ENCODE measurements around the gene HYI.
"Not testable (repeated sequence)": the region's sequence is repeated elsewhere in the genome, so short reads cannot be mapped to it uniquely, and the experiment has no call there.

The HYI gene

DNA sequence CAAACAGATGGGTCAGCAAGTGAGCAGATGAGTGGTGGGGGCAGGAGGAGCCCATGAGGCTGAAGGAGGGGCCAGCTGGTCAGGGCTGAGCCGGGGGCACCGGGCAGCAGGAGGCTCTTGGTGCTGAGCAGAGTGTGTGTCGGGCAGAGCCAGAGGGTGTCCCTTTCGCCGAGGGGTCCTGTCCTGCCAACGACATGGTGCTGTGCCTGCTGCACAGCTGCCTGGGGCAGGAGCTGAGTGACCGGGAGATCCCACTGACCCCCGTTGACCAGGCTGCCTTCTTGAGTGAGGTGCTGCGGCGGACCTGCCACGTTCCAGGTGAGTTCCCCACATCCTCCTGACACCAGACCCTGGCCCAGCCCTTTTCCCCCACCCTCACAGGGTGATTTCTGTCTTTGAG, 27.5 kb downstream of the HYI start:
- no peak for DNase-seq

DNA sequence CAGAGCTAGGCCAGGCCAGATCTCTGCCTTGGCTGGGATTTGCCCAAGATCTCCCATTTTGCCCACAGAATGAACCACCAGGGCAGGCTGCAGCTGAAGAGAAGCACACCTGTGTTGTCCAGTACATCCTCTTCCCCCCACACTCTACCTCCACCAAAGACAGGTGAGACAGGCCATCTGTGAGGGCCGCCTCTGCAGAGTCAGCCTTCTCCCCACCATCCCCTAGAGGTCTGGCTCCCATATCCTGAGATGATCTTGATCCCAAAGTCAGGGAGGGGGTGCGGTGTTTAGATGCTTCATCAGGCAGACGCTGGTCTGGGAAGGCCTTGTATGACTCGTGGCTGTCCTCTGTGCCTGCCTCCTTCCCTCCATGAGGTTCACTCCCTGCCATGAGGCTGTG, 28.7 kb downstream of the HYI start:
- DNase-seq, result no peak

DNA sequence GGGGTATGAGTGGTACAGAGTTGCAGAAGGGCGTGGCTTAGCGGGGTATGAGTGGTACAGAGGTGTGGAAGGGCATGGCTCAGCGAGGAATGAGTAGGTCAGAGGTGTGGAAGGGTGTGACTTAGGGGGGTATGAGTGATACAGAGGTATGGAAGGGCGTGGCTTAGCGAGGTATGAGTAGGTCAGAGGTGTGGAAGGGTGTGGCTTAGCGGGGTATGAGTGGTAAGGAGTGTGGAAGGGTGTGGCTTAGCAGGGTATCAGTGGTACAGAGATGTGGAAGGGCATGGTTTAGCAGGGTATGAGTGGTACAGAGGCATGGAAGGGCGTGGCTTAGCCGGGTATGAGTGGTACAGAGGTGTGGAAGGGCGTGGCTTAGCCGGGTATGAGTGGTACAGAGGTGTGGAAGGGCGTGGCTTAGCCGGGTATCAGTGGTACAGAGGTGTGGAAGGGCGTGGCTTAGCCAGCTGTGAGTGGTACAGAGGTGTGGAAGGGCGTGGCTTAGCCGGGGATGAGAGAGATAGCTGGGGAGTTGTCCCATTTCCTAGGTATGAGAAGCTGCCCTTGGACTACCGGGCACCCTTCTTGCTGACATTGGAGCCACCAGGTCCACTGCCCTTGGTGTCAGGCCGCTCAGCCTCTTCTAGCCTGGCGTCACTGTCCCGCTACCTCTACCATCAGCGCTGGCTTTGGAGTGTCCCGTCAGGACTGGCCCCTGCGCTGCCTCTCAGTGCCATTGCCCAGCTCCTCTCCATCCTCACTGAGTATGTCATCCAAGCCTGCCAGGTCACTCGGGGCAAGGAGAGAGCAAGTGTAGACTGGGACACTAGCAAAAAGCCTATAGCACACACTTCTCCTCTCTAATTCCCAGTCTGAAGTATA, 29.8 kb downstream of the HYI start:
- no peak for DNase-seq

DNA sequence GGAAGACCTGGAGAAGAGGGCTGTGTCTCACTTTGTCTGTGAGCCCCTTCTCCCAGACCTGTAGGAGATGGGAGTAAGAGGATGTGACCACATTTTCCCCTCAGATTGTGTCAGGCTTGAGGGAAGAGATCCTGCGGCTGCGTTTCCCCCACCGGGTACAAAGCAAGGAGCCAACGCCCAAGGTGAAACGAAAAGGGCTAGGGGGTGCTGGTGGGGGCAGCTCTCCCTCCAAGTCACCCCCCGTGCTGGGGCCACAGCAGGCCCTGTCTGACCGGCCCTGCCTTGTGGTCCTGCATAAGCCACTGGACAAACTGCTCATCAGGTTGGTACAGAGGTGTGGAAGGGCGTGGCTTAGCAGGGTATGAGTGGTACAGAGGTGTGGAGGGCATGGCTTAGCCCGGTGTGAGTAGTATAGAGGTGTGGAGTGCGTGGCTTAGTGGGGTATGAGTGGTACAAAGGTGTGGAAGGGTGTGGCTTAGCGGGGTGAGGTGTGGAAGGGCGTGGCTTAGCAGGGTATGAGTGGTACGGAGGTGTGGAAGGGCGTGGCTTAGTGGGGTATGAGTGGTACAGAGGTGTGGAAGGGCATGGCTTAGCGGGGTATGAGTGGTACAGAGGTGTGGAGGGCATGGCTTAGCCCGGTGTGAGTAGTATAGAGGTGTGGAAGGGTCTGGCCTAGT, 30.6 kb downstream of the HYI start:
- DNase-seq, result no peak

DNA sequence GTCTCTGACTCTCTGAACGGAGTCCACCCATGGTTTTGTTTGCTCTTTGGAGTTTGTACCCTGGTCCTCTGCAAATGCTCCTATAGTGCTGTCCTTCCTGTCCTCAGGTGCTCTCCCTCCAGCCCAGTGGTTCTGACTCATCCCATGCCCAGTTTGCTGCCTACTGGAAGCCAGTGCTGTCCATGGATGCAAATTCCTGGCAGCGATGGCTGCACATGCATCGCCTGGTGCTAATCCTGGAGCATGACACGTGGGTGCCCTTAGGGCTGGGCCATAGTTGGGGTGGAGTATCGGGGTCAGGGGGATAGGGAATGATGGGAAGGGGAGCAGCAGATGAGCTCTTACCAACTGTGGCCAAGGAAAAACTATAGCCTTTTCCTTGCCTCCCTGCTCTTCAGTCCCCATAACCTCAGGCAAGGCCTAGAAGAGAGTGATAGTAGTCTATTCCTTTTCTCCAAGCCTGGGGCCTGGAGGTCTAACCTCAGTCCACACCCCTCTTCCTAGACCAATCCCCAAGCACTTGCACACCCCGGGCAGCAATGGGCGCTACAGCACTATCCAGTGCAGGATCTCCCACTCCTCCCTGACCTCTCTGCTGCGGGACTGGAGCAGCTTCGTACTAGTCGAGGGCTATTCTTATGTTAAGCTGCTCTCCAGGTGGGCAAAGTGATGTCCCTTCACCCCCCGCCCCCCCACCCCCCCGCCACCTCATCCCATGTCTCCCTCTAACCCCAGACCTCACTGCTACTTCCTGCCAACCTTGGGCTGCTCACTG, 31.6 kb downstream of the HYI start:
- no peak for DNase-seq

DNA sequence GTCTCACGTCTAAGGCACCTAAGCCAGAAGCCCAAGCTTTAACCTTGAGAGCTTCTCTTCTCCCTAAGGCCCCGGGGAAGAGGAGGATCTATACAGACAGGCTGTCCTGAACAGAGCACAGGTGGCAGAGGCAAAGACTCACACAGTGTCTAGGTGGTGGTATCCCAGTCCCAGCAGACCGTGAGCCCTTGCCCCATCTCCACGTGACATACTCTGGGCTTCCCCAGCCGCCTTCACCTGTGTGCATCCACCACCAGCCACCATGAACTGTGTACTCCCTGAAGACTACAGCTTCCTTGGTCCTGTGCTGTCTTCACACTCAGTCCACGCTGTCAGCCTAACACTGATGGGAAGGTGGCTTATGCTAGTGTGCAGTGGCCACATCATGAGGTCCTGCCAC, 32.3 kb downstream of the HYI start:
- DNase-seq, result no peak

DNA sequence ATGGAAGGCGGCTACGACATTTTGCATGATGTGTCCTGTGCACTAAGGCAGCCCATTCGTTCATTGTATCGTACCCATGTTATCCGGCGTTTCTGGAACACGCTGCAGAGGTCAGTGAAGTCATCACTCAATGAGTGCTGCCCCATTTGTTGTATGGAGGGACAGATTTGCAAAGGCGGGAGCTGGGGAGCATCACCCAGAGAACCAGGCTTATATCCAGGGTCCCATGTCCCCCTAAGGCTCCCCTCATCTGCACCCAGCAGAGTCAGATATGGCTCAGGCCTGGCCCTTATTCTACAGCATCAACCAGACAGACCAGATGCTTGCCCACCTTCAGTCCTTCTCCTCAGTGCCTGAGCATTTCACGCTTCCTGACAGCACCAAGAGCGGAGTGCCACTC, 32.9 kb downstream of the HYI start:
- DNase-seq, result no peak

DNA sequence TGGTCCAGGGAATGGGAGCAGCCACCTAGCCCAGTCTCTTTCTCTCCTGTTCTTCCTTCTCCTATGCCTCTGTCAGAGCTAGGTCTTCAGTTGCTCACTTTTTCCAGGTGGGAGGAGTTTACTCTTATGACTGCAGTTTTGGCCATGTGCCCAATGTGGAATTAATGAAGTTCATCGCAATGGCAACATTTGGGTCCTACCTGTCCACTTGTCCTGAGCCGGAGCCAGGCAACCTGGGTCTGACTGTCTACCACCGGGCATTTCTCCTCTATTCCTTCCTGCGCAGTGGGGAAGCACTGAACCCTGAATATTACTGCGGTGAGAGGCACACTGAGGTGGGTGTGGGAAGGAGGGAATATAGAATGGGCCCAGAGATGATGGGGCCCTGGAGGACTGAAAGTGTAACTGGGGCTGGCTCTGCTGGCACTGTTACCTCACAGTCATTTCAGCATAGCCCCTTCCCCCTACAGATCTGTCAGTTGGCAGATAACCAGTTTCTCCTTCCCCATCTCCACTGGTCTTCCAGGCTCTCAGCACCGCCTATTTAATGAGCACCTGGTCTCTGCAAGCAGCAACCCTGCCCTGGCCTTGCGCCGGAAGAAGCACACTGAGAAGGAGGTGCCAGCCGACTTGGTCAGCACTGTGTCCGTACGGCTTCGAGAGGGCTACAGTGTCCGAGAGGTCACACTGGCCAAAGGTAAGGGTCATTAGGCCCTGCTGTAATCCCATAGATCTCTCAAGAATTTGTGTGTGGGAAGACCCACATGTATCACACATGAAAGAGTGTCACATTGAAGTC, 33.9 kb downstream of the HYI start:
- DNase-seq, result no peak

DNA sequence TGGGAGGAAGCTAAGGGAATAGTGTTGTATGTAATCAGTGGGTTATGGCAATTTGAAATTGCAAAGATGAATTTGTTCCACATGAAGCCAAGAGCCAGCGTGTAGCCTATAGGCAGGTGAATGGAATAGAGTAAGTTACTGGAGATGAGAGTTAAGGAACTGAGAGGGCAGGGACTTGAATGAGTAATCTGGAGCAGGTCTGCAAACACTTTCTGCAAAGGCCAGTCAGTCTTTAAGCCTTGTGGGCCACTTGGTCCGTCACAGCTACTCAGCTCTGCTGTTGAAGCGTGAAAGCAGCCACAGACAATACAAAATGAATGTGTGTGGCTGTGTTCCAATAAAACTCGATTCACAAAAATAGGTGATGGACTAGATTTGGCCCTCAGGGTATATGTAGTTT, 34.9 kb downstream of the HYI start:
- no peak for DNase-seq

DNA sequence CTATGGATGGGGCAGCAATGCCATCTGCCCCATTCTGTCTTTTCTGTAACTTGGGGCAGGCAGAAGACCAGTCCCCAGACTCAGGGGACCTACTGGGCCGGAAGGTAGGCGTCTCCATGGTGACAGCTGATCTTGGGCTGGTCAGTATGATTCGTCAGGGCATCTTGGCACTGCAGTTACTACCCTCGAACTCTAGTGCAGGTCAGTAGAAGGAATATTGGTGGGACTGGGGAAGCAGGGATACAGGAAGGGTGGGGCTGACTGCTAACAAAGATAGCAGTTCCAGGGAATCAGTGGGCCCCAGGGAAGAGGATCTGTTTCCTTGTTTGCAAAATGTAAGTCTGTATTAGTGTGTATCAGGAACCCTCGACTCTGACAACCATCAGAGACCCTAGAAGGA, 37.8 kb downstream of the HYI start:
- DNase-seq, result no peak

DNA sequence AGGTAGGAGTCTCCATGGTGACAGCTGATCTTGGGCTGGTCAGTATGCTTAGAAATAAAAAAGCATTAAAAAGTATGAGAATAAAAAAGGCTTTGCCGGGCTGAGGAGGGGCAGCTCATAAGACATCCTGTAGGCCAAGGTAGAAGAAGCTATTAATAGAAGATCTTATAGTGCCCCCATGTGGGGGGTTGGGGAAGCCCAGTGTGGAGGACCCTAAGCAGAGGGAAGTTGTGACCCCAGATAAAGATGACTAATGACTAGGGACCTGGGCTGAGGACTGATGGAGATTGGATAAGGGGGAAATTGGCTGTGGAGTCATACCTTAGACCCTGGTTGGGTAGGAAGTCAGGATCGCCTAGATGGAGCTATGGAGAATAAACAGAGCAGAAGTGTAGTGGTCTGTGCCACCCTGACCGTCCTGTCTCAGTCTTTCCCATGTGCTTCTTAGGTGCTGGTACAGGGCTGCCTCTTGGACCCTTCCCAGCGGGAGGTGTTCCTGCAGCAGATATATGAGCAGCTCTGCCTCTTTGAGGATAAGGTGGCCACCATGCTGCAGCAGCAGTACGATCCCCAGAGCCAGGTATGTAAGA, 39.0 kb downstream of the HYI start:
- DNase-seq, result no peak

DNA sequence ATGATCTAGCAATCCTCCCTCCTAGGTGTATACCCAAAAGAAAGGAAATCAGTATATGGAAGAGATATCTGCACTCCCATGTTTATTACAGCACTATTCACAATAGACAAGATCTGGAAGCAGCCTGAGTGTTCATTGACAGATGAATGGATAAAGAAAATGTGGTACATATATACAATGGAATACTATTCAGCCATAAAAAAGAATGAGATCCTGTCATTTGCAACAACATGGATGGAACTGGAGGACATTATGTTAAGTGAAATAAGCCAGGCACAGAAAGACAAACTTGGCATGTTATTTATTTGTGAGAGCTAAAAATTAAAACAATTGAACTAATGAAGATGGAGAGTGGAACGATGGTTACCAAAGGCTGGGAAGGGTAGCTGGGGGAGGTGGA, 40.3 kb downstream of the HYI start:
- DNase-seq, result not testable (repeated sequence)

DNA sequence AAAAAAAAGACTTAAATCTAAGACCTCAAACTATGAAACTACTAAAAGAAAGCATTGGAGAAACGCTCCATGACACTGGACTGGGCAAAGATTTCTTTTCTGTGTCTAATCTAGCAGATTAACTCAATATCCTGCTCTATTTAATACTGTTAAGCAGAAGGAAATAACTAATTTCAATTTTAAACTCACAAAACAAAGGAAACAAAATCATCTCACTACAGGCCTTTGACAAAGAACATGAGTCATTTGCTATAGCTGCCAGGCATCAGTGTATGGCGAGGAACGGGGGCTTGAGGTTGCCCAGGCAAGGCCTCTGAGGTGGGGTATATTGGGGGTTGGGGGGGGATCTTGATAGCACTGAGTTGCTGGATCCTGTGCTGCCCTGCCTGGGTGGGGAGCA, 43.2 kb downstream of the HYI start:
- no peak for DNase-seq

DNA sequence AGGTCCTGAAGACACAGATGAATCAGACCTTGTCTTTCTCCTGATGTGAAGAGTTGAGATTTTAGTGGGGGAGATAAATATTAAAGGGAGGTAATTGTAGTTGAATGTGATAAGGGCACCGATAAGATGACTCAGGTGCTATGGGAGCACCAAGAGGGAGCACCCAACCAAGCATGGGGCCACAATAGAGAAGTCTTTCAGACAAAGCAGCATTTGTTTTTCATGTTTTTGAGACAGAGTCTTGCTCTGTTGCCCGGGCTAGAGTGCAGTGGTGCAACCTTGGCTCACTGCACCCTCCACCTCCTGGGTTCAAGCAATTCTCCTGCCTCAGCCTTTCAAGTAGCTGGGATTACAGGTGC, 47.9 kb downstream of the HYI start:
- no peak for DNase-seq

DNA sequence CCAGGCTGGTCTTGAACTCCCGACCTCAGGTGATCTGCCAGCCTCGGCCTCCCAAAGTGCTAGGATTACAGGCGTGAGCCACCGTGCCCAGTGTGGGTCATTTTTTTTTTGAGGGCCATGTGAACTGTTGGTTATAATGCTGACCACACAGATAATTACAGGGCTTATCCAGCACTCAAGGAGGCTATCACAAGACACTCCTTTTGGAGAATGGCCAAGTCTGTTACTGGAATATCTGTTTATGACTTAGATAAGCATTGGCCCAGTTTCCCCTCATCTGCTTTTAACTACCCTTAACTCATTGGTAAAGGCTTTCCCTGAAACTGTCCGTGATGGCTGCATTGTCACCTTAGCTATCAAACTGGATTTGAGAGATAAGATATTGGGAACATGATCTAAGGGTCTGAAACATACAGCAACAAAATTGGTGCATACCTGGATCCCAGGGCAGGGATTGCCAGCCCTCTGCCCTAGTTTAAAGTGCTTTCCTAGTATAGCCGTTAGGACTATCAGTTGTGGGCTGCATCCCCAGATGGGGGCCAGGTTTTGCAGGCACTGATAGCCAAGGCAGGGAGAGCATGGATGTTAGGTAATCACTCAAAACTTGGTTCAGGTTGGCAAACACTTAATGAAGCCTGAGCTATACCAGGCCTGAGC, 48.4 kb downstream of the HYI start:
- DNase-seq, result no peak

DNA sequence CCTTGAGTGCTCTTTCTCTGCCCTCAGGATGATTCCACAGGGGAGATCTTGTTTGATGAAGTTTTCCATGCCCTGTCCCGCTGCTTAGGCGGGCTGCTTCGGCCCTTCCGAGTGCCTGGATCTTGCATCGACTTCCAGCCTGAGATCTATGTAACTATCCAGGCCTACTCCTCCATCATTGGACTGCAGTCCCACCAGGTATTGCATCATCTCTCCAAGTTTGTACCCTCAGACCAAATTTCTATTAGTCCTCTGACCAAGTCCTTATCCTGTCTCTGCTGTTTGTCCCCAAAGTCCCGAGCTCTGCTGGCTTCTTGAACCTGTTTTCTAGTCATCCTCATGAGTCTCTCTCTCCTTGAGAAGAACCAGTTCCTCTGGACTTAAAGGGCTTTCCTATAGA, 49.4 kb downstream of the HYI start:
- DNase-seq, result no peak

DNA sequence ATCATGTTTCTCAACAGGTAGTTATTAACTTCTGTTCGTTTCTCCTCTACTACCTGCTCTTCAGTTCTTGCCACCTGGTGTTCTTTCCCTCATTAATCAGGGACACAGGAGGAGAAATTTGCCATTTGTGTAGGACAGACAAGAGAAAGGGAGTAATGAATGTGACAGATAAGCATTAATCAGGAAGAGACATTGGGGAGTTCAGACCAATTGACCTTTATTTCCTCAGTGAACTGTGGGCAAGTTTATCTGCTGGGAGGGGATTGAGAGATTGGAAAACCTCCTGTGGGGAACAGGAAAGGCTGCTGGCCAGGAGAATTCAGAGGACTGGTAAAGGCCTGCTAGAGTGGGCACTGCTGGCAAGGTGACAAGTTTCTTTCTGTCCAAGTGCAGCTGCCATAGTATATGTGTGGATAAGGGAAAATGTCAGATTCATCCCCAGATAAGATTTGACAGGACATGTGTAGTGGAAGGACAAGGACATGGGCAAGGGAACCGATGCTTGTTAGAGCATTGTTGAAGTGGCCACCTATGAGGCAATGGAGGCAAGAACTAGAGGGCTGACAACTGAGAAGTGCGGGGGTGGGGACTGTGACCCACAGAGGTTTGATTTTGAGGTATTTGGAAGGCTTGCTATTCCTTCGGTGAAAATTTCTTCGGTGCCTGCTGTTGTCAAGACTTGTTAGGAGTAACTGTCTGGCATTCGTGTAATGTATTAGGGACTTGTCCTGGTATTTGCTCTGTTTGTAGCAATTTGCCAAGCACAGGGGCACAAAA, 51.5 kb downstream of the HYI start:
- no peak for DNase-seq
